ENCODE measurements around the gene ITPRID1. TPM values are rescaled to one million over a fixed set of nuclear protein-coding genes. Genes with fewer than 3 reads are reported as not detected.

The ITPRID1 gene
- total and polyA plus RNA-seq, 9 donors: 0.20 TPM; not detected in 8

DNA sequence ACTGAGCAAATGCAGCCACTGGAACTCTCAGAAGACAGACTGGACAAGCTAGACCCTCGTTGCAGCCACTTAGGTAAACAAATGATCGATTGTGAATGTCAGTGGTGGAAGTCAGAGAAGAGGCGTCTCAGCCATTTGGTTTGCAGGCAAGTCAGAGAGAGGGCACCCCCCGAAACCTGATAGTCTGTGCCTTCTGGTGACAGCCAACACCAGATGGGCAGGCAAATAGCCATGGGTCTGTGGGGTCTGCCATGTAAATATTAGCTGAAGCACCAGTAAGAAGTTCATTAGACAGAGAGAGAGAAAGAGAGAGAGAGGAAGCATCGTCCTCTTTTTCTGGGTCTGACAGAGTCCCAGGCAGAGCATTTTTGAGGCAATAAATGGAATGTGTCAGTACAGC lies 178.6 kb downstream of the ITPRID1 start:
- Histone ChIP-seq H3K4me3 (no peak overlapping the region), H3K27ac (no peak overlapping the region), H3K27me3 (no peaks in the 10 kb centered on the region), H3K4me1 (ENCODE audit: insufficient read depth) (no peaks in the 10 kb centered on the region), H3K9me3 (no peaks in the 10 kb centered on the region), H3K36me3 (no peaks in the 10 kb centered on the region)
- no peak for TF ChIP-seq POLR2A (IDR thresholded peaks at IDR 0.05)
- TF ChIP-seq EP300 (IDR thresholded peaks at IDR 0.05): no peak
- TF ChIP-seq, protein P1, sequence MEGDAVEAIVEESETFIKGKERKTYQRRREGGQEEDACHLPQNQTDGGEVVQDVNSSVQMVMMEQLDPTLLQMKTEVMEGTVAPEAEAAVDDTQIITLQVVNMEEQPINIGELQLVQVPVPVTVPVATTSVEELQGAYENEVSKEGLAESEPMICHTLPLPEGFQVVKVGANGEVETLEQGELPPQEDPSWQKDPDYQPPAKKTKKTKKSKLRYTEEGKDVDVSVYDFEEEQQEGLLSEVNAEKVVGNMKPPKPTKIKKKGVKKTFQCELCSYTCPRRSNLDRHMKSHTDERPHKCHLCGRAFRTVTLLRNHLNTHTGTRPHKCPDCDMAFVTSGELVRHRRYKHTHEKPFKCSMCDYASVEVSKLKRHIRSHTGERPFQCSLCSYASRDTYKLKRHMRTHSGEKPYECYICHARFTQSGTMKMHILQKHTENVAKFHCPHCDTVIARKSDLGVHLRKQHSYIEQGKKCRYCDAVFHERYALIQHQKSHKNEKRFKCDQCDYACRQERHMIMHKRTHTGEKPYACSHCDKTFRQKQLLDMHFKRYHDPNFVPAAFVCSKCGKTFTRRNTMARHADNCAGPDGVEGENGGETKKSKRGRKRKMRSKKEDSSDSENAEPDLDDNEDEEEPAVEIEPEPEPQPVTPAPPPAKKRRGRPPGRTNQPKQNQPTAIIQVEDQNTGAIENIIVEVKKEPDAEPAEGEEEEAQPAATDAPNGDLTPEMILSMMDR (IDR thresholded peaks at IDR 0.05): no peak
- intact Hi-C loops (cut with DNase I): no loop called here
- DNase-seq: no peak
- 22 to 34% (median 26%) methylated on average over 5 of the region's 5 CpGs for WGBS, 3 donors

DNA sequence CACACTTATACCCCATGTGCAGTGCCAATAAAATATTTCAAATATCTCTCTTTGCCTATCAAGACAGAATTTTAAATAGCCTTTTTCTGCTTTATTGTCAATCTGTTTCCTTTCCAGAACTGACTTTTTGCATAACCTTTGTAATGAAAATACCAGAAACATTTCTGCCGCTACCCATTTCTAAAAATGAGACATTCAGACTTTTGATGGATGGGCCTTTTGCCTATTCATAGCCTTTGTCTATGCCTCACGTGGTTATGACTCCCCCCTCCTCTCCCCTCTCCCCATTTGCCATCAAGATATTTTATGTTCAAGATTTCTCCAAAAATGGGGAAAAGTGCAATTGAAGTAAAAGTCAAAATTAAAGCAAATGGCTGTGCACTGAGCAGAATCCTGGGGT lies 179.0 kb downstream of the ITPRID1 start:
- H3K27ac ChIP-seq: no peak overlapping the region

DNA sequence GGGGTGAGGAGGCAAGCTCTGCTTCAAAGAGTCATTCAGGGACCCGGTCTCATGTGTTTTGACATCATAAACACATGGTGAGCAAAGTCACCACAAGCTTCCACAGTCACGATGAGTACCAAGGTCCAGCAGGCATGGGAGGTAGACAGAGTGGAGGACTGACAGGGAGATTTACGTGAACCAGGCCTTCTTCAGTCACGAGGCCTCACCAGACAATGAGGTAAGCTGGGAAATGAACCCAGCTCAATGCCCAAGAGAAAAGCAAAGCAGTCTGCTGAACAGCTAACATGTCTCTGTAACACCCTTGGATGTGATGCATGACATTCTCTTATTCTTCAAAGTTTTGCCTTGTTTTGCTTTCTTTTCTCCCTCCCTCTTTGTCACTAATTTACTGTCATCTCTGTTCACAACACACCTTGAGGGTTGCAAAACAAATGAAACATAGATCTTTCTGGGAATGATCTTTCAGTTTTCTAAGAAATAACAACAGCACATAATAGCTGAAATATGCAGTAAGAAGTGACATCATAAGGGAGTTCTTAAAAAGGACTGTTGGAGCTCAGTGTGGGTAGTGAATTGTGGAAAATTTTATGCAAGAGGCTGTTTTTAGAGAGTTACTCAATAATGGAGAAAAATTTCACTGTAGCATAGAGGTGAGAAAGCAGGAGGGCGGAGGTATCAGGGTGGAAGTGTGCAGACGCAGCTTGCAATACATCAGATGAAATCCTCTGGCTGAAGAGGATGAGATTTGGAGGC lies 182.1 kb downstream of the ITPRID1 start:
- intact Hi-C loops (cut with DNase I): no loop called here
- DNase-seq: no peak
- Histone ChIP-seq H3K36me3 (no peaks in the 10 kb centered on the region), H3K27me3 (no peaks in the 10 kb centered on the region), H3K9me3 (no peaks in the 10 kb centered on the region), H3K4me3 (no peak overlapping the region), H3K27ac (no peak overlapping the region), H3K4me1 (ENCODE audit: insufficient read depth) (no peaks in the 10 kb centered on the region)
- TF ChIP-seq EP300 (IDR thresholded peaks at IDR 0.05) (no peak), POLR2A (IDR thresholded peaks at IDR 0.05) (no peak)
- TF ChIP-seq, protein P1 (IDR thresholded peaks at IDR 0.05): no peak
- 52 to 54% (median 53%) methylated on average over 6 of the region's 6 CpGs for WGBS, 3 donors

More for the DNA sequence above, 179.0 kb downstream of the ITPRID1 start:
- no peak for TF ChIP-seq POLR2A (IDR thresholded peaks at IDR 0.05)
- TF ChIP-seq EP300 (IDR thresholded peaks at IDR 0.05): no peak
- TF ChIP-seq, protein P1 (IDR thresholded peaks at IDR 0.05): no peak
- Histone ChIP-seq H3K36me3 (no peaks in the 10 kb centered on the region), H3K9me3 (no peaks in the 10 kb centered on the region), H3K27me3 (no peaks in the 10 kb centered on the region), H3K4me3 (no peak overlapping the region), H3K4me1 (ENCODE audit: insufficient read depth) (no peaks in the 10 kb centered on the region)
- intact Hi-C loops (cut with DNase I): no loop called here
- WGBS, 3 donors: 44 to 50% (median 46%) methylated on average over 2 of the region's 2 CpGs
- no peak for DNase-seq

DNA sequence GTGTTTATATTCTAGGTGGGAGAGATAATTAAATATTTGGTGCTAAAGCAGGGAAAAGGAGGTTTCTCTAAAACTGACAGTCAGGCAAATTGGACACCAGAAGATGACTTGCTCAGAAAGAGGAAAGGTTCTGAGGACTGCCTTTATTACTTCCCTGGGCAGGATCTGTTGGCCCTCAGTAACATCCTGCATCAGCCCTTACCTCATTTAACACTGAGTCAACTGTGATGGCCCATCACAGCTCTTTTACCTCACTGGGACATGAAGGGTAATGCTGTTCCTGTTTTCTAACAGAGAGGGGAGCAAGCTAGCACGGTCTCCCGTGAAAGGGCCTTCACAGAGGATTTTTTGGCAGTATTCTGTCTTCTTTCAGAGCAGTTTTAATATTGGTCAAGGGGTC lies 185.2 kb downstream of the ITPRID1 start:
- Histone ChIP-seq H3K27me3 (no peaks in the 10 kb centered on the region), H3K27ac (no peak overlapping the region), H3K9me3 (no peaks in the 10 kb centered on the region), H3K4me1 (ENCODE audit: insufficient read depth) (no peaks in the 10 kb centered on the region), H3K4me3 (no peak overlapping the region), H3K36me3 (no peaks in the 10 kb centered on the region)
- 32 to 57% (median 37%) methylated on average over 2 of the region's 2 CpGs for WGBS, 3 donors
- DNase-seq: no peak
- no peak for TF ChIP-seq EP300 (IDR thresholded peaks at IDR 0.05)
- intact Hi-C loops (cut with DNase I): no loop called here

DNA sequence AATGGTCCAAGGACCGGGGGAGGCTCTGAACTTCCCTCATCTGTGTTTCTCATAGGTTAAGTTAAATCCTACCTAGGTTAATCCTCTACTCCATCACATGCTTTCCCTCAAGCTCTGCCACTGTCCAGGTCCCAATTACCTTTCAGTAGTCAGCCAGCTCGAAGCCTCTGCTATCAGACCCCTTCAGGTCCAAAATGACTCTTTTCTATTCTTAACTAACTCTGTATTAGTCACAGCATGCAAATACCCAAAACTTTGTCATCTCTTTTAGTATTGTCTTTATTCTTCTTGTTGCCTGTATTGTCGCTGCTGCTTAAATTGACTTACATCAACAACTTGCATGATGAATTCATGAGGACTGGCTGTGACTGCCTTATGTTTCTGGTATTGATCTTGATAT lies 188.5 kb downstream of the ITPRID1 start:
- TF ChIP-seq EP300 (IDR thresholded peaks at IDR 0.05): no peak
- TF ChIP-seq, protein P1 (IDR thresholded peaks at IDR 0.05): no peak
- TF ChIP-seq POLR2A (IDR thresholded peaks at IDR 0.05): no peak
- intact Hi-C loops (cut with DNase I): no loop called here
- no peak for DNase-seq
- H3K27me3 ChIP-seq: no peaks in the 10 kb centered on the region
- H3K27ac ChIP-seq: no peak overlapping the region
- H3K36me3 ChIP-seq: no peaks in the 10 kb centered on the region
- no peak overlapping the region for H3K4me3 ChIP-seq
- 69 to 76% (median 76%) methylated on average over 3 of the region's 3 CpGs for WGBS, 3 donors
- H3K4me1 ChIP-seq (ENCODE audit: insufficient read depth): no peaks in the 10 kb centered on the region
- no peaks in the 10 kb centered on the region for H3K9me3 ChIP-seq

Data from ovary (tissue), 9 donors.